ENCODE data around the gene HEY2.
A peak's percentile ranks its signal among the peaks of the same experiment; 100 is the strongest.

HEY2 gene

GRCh38 chr6:125745281-125746018, 4.0 kb upstream of the HEY2 start:
- no peak for TF ChIP-seq CTCF (conservative IDR thresholded peaks at IDR 0.05)
- no peak overlapping the region for H3K27ac ChIP-seq

GRCh38 chr6:125746019-125746414, 3.4 kb upstream of the HEY2 start:
- H3K27ac ChIP-seq: no peak overlapping the region
- TF ChIP-seq CTCF (conservative IDR thresholded peaks at IDR 0.05): no peak

- H3K27ac ChIP-seq: peak overlapping the region; percentile 54; the same call in 1 of the 2 replicates
- no peak for TF ChIP-seq CTCF (conservative IDR thresholded peaks at IDR 0.05)
These were observed 2.5 kb upstream of the HEY2 start for GRCh38 chr6:125746731-125747588.

- H3K27ac ChIP-seq: peak overlapping the region; percentile 54
- TF ChIP-seq CTCF (conservative IDR thresholded peaks at IDR 0.05): no peak
These were observed 1.6 kb upstream of the HEY2 start for GRCh38 chr6:125747589-125748405.

- H3K27ac ChIP-seq: peak overlapping the region; percentile 54
- TF ChIP-seq CTCF (conservative IDR thresholded peaks at IDR 0.05): no peak; the same call in 1 of the 2 replicates
These were observed 843 bp upstream of the HEY2 start for GRCh38 chr6:125748406-125749172.

- no peak; the same call in 1 of the 2 replicates for TF ChIP-seq CTCF (conservative IDR thresholded peaks at IDR 0.05)
- H3K27ac ChIP-seq: peak overlapping the region; percentile 54; the same call in 1 of the 2 replicates
These were observed 646 bp downstream of the HEY2 start for GRCh38 chr6:125749865-125750691.

Measured in VCaP (cell line).